ENCODE data around the gene ATP5F1E. TPM values are rescaled to one million over a fixed set of nuclear protein-coding genes. Genes with fewer than 3 reads are reported as not detected.

Gene ATP5F1E
- total RNA-seq, 2 donors from 2014 or later = 41.3 to 42.0 TPM

DNA sequence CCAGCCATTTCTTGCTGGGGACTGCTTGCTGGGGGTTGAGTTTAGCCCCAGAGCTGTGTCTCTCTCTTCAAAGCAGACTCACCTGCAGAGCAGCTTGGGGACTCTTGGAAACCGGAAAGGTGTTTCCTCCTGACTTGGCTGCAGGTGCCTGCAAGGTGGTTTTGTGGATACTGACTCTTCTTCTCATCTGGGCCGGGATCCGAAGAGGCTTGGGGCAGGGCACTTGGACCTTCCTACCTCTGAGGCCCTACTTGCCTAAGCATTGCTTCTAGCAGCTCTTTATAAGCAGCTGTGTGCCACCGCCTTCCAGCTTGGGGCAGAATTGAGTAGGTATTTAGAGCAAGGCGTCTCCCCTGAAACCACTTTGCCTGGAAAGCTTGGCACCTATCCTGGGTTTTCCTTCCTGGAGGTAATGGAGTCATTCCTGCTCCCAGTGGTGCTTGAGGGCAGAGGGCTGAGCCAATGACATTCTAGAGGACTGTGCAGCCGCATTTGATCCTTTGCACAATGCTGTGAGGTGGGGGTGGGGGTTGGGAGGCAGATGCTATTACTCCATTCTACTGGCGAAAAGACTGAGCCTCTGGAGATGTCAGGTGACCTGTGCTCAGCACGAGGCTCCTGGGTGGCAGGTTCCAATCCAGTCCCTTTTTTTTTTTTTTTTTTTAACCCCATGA is 21.7 kb downstream of the ATP5F1E start:
- Histone ChIP-seq H3K36me3 (no peaks in the 10 kb centered on the region), H3K4me1 (peaks cover 0 to 69% of the 10 kb centered on the region in 2 donors), H3K27ac (peak overlapping the region; percentile 20 to 41), H3K27me3 (no peaks in the 10 kb centered on the region), H3K4me3 (no peak overlapping the region), H3K9me3 (no peaks in the 10 kb centered on the region)
- peak; percentile 52 for DNase-seq (ENCODE audit: low spot score)
- TF ChIP-seq, protein P1, sequence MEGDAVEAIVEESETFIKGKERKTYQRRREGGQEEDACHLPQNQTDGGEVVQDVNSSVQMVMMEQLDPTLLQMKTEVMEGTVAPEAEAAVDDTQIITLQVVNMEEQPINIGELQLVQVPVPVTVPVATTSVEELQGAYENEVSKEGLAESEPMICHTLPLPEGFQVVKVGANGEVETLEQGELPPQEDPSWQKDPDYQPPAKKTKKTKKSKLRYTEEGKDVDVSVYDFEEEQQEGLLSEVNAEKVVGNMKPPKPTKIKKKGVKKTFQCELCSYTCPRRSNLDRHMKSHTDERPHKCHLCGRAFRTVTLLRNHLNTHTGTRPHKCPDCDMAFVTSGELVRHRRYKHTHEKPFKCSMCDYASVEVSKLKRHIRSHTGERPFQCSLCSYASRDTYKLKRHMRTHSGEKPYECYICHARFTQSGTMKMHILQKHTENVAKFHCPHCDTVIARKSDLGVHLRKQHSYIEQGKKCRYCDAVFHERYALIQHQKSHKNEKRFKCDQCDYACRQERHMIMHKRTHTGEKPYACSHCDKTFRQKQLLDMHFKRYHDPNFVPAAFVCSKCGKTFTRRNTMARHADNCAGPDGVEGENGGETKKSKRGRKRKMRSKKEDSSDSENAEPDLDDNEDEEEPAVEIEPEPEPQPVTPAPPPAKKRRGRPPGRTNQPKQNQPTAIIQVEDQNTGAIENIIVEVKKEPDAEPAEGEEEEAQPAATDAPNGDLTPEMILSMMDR (IDR thresholded peaks at IDR 0.05) = no peak

DNA sequence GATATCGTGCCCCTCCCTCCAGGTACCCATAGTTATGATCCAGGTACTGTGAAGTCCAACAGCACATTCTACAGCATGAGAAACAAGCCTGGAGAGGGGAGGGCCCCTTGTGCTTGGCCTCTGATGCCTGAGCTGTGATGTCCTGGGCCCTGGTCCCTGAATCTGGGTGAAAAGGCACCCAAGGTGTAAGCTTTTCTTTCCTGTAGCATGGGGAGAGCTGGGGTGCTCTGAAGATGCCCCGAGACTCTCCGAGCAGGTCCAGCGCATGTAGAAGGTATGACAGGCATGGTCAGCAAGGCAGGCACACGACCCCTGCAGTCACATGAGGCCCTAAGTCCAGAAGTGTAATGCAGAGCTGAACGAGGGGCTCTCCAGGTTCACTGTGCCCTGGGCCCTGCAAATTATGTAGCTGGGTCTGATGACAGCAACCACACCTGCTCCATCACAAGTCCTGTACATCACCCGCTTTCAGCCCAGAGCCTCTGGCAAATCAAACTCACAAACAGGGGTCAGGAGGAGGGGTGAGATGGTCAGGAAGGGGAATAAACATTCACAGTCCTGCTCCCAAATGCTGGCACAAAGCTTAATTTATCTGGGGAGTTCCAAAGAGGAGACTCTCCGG is 23.3 kb downstream of the ATP5F1E start:
- H3K27me3 ChIP-seq = no peaks in the 10 kb centered on the region
- H3K4me1 ChIP-seq = peaks cover 0 to 69% of the 10 kb centered on the region in 2 donors
- H3K36me3 ChIP-seq = peaks cover 7% of the 10 kb centered on the region
- no peak for DNase-seq (ENCODE audit: low spot score)
- H3K9me3 ChIP-seq = no peaks in the 10 kb centered on the region
- H3K27ac ChIP-seq = no peak overlapping the region
- TF ChIP-seq, protein P1 (IDR thresholded peaks at IDR 0.05) = no peak
- H3K4me3 ChIP-seq = no peak overlapping the region

DNA sequence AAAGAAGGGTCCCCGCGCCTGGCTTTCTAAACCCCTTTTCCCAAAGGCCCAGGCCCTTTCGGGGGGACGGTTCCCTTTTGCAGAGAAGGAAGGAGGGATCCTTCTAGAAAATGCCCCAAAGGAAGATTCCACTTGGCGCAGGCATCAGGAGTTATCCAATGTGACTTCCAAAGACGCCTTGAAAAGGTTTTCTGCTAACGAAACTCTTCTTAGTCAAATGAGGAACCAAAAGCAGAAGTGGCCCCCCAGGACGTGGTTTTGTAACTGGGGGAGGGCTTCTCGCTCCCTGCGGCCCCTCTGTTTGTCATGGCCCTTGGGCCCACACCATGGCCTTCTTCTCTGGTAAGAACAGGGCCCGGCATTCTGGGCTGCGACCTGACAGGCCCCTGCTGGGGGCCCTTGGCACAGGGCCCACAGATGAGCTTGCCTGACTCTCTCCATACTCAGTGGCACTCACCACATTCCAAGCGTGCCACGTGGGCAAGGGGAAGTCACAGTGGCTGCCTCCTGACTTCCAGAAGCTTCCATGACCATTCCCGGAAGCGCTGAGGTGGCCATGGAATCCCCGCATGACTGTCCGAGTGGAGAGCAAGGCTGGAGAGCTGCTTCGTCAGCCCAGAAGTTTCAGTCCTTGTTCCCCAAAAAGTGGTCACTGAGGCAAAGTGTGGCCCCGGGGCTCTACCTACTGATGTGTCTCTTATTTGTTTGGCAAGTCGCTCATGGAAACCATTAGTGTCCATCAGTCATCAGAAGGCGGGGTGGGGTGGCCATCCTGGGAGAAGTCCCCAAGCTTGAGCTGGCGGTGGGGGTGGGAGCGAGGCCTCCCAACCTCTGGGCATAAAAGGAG is 24.2 kb downstream of the ATP5F1E start:
- H3K27ac ChIP-seq = peak overlapping the region; percentile 89 to 92
- H3K4me1 ChIP-seq = peaks cover 0 to 78% of the 10 kb centered on the region in 2 donors
- no peaks in the 10 kb centered on the region for H3K27me3 ChIP-seq
- TF ChIP-seq, protein P1 (IDR thresholded peaks at IDR 0.05) = no peak
- no peak for DNase-seq (ENCODE audit: low spot score)
- H3K36me3 ChIP-seq = peaks cover 15% of the 10 kb centered on the region
- H3K9me3 ChIP-seq = no peaks in the 10 kb centered on the region
- peak overlapping the region; percentile 86 to 93 for H3K4me3 ChIP-seq

DNA sequence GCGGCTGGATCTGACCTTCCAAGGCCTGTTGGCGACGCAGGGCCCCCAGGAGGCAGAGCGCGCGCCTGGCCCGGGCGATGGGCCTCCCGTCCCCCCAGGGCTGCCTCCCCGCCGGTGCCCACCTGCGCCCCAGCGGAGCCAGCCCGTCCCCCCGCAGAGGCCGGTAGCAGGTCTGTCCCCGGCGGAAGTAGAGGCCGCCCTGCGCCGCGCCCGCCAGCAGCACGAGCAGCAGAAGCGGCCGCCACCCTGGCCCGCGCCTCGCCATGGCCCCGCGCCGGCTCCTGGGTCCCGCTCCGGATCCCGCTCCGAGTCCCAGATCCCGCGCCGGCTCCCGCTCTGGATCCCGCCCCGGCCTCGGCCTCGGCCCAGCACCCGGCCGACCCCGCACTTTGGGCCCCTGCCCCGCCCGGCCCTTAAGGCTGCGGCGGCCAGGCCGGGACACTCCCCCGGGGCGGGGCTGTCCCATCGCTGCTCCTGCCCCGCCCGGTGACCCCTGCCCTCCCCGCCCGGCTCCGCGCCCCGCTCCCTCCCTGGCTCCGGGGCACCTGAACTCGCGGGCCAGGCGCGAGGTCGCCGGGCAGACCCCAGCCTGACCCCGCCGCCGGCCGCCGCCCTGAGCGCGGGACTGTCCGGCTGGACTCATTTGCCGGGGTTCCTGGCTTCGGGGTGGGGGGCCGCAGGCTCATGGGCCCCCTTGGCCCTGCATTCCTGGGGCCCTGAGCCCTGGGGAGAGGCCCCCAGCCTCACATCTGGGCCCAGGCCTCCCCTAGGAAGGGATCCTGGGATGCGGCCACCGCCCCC is 25.1 kb downstream of the ATP5F1E start, which contains the start of gene CTSZ:
Gene CTSZ, minus strand, starts transcription at position 391 of the 801 bp plus-strand sequence. Its CDS starts 126 bp downstream, at position 265.
- Histone ChIP-seq H3K36me3 (peaks cover 15% of the 10 kb centered on the region), H3K4me3 (peak within 1 kb of the TSS; percentile 86 to 93), H3K27me3 (no peaks in the 10 kb centered on the region), H3K27ac (peak within 1 kb of the TSS; percentile 89 to 92), H3K4me1 (peaks cover 0 to 79% of the 10 kb centered on the region in 2 donors), H3K9me3 (no peaks in the 10 kb centered on the region)
- TF ChIP-seq, protein P1 (IDR thresholded peaks at IDR 0.05) = no peak
- DNase-seq (ENCODE audit: low spot score) = no peak

DNA sequence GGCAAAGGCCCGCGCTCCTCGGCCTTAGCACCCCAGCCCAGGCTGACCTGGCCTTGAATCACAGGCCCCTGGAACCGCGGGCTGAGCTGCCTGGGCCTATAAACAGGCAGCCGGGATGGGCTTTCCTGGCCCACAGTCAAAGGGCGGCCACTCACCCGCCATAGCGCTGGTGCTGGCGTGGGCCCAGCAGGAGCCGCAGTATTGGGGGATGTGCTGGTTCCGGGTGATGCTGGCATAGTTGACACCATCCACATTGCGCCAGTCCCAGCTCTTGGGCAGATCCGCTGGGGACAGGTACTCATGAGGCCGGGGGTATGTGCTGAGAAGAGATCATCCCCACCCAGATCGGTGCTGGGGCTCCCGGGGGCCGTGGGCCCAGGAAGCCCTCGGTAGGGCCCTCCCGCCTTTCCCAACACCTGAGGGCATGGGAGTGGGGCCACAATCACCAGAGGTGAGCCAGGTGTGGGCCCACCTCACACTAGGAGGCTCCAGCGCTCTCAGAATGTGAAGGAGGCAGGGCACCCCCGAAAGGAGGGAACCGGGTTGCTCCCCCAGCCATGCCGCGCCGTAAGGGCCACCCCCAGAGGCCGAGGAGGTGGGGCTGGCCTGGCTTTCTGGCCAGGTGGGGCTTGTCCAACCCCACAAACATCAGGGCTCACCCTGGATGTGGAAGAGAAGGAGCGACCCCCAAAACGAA is 25.8 kb downstream of the ATP5F1E start:
- Histone ChIP-seq H3K4me3 (peak overlapping the region; percentile 86 to 93), H3K27ac (peak overlapping the region; percentile 89 to 92), H3K4me1 (peaks cover 0 to 76% of the 10 kb centered on the region in 2 donors), H3K9me3 (no peaks in the 10 kb centered on the region), H3K36me3 (peaks cover 22% of the 10 kb centered on the region), H3K27me3 (no peaks in the 10 kb centered on the region)
- no peak for DNase-seq (ENCODE audit: low spot score)
- TF ChIP-seq, protein P1 (IDR thresholded peaks at IDR 0.05) = no peak
